Neural crest cell (in vitro differentiated cells): ENCODE results near the gene ERV3-1. TPM values are rescaled to one million over a fixed set of nuclear protein-coding genes. Genes with fewer than 3 reads are reported as not detected.
"Not testable (repeated sequence)": the region's sequence is repeated elsewhere in the genome, so short reads cannot be mapped to it uniquely, and the experiment has no call there.

Source experiments
- DNase-seq: peaks from one replicate; pipeline ENCODE4 v3.0.0; 2021; ENCODE audit warnings: low read depth, mixed read lengths, low spot score
- H3K27ac Mint-ChIP-seq: one replicate; pipeline ENCODE4 v1.8.0; 2021; ENCODE audit warnings: mild to moderate bottlenecking, mixed read lengths; ENCODE audit not compliant: unreplicated experiment
- H3K27me3 Mint-ChIP-seq: 2 replicates; pipeline ENCODE4 v1.8.0; 2021; ENCODE audit warnings: low read depth, mild to moderate bottlenecking, mixed read lengths
- H3K36me3 Mint-ChIP-seq: 2 replicates; pipeline ENCODE4 v1.8.0; 2021; ENCODE audit warnings: low read depth, mild to moderate bottlenecking, mixed read lengths
- H3K4me1 Mint-ChIP-seq: 2 replicates; pipeline ENCODE4 v1.8.0; 2021; ENCODE audit warnings: mixed read lengths
- H3K4me3 Mint-ChIP-seq: one replicate; pipeline ENCODE4 v1.8.0; 2021; ENCODE audit warnings: mild to moderate bottlenecking, mixed read lengths
- H3K9me3 Mint-ChIP-seq: 2 replicates; pipeline ENCODE4 v1.8.0; 2021; ENCODE audit warnings: mixed read lengths
- total RNA-seq: library from RNA; stranded (reverse); gene quantifications from 2 replicates; pipeline ENCODE4 v1.2.1, GENCODE V29; 2021
- TF ChIP-seq, protein P1 (sequence below): fragments of 200-600 bp; sonication (generic); conservative IDR thresholded peaks from 2 replicates; pipeline ENCODE4 v1.5.0; 2021; ENCODE audit warnings: antibody characterized with exemption, mild to moderate bottlenecking

ERV3-1 gene
- total RNA-seq, 1 donor from 2014 or later = 33.0 TPM

DNA sequence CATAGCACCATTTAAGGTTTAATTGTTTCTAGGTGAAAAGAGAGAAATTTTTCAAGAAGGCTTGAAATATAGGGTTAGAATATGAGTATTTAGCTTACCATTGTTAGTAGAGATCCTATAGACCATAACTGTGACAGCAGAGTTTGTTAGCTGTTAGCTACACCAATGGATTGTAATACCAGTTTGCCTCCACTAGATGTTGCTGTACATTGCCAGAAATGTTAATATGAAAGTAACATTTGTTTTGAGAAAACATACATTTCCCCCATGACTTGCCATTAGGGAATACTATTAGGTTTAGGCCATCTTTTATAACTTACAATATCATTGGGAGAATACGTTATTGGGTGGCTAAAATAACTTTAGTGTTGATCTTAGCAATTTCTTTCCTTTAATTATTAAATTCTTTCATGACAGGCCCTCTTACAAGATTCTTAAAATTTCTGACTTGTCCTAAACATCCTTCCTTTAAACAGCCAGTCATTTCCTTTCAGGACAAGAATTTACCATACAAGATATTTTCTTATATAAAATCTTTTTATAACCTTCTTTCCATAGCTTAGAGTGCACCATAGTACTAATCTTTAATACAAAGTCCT, 55.1 kb downstream of the ERV3-1 start:
- Mint-ChIP-seq H3K27me3 (peaks cover 49% of the 10 kb centered on the region), H3K4me1 (peaks cover 3% of the 10 kb centered on the region), H3K4me3 (no peak overlapping the region), H3K9me3 (peaks cover 2% of the 10 kb centered on the region), H3K27ac (no peak overlapping the region), H3K36me3 (no peaks in the 10 kb centered on the region)
- TF ChIP-seq, protein P1, sequence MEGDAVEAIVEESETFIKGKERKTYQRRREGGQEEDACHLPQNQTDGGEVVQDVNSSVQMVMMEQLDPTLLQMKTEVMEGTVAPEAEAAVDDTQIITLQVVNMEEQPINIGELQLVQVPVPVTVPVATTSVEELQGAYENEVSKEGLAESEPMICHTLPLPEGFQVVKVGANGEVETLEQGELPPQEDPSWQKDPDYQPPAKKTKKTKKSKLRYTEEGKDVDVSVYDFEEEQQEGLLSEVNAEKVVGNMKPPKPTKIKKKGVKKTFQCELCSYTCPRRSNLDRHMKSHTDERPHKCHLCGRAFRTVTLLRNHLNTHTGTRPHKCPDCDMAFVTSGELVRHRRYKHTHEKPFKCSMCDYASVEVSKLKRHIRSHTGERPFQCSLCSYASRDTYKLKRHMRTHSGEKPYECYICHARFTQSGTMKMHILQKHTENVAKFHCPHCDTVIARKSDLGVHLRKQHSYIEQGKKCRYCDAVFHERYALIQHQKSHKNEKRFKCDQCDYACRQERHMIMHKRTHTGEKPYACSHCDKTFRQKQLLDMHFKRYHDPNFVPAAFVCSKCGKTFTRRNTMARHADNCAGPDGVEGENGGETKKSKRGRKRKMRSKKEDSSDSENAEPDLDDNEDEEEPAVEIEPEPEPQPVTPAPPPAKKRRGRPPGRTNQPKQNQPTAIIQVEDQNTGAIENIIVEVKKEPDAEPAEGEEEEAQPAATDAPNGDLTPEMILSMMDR = peak; percentile 80
- no peak for DNase-seq

DNA sequence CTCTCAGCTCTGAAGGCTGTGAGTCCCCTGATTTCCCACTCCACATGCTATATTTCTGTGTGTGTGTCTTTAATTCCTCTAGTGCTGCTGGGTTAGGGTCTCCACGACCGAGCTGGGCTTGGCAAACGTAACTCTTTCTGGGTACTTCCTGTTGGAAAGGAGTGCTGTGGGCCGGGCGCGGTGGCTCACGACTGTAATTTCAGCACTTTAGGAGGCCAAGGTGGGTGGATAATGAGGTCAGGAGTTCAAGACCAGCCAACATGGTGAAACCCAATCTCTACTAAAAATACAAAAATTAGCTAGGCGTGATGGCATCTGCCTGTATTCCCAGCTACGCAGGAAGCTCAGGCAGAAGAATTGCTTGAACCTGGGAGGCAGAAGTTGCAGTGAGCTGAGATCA, 55.8 kb downstream of the ERV3-1 start:
- H3K27me3 Mint-ChIP-seq = peaks cover 56% of the 10 kb centered on the region
- H3K36me3 Mint-ChIP-seq, H3K27ac Mint-ChIP-seq, H3K9me3 Mint-ChIP-seq, H3K4me1 Mint-ChIP-seq, DNase-seq, H3K4me3 Mint-ChIP-seq: not testable (repeated sequence)

DNA sequence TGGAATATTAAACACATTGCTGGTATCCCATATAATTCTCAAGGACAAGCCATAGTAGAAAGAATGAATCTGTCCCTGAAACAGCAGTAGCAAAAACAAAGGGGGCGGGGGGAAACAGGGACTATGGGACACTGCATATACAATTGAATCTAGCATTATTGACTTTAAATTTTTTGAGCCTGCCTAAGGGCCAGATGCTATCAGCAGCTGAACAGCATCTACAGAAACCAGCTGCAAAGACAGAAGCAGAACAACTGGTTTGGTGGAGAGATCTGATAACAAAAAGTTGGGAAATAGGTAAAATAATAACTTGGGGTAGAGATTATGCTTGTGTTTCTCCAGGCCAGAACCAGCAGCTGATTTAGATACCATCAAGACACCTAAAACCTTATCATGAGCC, 57.7 kb downstream of the ERV3-1 start:
- H3K27ac Mint-ChIP-seq, H3K4me3 Mint-ChIP-seq, DNase-seq, H3K36me3 Mint-ChIP-seq, H3K4me1 Mint-ChIP-seq, H3K9me3 Mint-ChIP-seq: not testable (repeated sequence)
- H3K27me3 Mint-ChIP-seq = peaks cover 66% of the 10 kb centered on the region

DNA sequence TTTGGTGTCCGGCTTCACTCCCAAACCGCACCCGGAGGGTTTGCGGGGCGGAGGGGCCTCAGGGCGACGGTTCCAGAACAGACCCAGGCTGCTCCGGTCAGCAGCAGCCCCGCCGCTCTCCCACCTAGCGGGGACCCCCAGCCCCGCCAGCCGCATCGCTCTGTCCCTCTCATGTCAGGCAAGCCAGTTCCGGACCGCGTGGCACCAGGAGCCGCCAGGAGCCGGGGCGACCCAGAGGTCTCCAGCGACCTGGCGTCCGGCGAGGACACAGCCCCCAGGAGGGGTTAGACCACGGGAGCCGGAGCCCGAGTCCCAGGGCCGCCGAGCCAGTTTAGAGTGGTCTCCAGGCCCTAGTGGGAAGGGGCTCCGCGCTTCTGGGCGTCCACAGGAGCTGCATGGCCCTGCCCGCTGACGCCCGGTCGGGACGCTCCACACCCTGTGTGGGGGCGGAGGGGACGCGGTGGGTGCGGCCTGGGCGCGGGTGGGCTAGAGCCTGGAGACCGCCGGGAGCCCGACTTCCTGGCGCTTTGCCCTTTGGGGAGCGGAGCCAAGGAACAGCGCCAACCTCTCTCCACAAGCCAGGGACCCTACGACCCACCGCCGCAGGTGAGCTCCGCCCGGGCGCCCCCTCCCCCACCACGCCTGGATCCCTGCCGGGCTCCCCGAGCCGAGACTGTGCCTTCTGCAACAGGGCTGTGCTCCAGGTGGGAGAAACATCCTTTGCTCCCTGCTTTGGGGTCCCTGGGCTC, 59.1 kb downstream of the ERV3-1 start:
- TF ChIP-seq, protein P1 = no peak
- peak overlapping the region; percentile 48 for H3K4me3 Mint-ChIP-seq
- H3K4me1 Mint-ChIP-seq = peaks cover 3% of the 10 kb centered on the region
- DNase-seq = no peak
- H3K27ac Mint-ChIP-seq = no peak overlapping the region
- no peaks in the 10 kb centered on the region for H3K9me3 Mint-ChIP-seq
- H3K36me3 Mint-ChIP-seq = no peaks in the 10 kb centered on the region
- H3K27me3 Mint-ChIP-seq = peaks cover 66% of the 10 kb centered on the region

DNA sequence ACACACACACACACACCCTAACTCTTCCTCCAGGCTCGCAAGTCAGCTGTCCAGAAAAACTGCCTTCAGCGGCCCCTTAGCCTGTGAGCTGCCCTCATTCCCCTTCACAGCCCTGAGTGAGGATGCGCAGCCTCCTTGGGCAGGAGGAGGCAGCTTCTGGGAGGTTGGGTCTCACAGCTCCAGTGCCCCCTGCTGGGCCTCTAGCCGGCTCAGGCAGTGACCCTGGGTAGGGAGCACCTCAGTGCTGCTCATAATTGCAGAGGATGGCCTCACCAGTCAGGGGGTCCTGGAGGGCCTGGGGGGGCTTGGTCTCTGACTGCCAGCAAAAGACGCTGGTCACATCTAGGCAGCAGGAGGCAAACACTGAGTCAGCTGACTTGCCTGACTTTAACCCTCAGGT, 59.7 kb downstream of the ERV3-1 start:
- Mint-ChIP-seq H3K27me3 (peaks cover 66% of the 10 kb centered on the region), H3K36me3 (no peaks in the 10 kb centered on the region), H3K4me3 (no peak overlapping the region), H3K9me3 (no peaks in the 10 kb centered on the region), H3K27ac (no peak overlapping the region), H3K4me1 (peaks cover 3% of the 10 kb centered on the region)
- TF ChIP-seq, protein P1 = peak; percentile 32
- DNase-seq = peak; percentile 11

DNA sequence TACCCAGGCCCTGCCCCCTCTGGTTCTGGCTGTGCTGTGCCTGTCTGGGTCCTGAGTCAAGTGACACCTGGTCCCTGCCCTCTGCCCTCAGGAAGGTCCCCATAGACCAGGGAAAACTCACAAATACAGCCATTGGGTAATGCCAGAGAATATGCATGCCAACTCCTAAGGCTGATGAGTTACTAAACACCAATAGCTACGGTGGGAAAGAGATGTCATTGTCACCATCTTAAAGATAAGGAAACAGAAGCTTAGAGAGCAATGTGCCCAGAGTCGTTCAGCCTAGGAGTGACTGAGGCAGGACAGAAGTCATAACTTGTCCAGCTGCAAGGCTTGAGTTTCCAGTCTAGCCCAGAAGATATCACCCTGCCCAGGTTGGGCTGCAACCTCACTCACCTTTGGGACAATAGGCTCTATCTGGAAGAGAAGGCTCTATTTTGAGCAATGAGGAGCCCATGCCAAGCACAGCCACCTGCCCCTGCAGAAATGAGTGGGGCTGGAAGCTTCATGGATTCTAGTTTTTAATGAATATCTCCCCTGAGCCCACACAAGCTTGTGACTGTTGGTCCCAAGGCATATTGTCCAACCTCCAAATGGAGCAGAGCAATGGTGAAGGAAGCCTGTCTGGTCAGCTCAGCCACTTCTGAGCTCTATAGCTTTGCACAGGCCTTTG, 60.8 kb downstream of the ERV3-1 start:
- no peaks in the 10 kb centered on the region for H3K9me3 Mint-ChIP-seq
- peaks cover 58% of the 10 kb centered on the region for H3K27me3 Mint-ChIP-seq
- no peak overlapping the region for H3K4me3 Mint-ChIP-seq

DNA sequence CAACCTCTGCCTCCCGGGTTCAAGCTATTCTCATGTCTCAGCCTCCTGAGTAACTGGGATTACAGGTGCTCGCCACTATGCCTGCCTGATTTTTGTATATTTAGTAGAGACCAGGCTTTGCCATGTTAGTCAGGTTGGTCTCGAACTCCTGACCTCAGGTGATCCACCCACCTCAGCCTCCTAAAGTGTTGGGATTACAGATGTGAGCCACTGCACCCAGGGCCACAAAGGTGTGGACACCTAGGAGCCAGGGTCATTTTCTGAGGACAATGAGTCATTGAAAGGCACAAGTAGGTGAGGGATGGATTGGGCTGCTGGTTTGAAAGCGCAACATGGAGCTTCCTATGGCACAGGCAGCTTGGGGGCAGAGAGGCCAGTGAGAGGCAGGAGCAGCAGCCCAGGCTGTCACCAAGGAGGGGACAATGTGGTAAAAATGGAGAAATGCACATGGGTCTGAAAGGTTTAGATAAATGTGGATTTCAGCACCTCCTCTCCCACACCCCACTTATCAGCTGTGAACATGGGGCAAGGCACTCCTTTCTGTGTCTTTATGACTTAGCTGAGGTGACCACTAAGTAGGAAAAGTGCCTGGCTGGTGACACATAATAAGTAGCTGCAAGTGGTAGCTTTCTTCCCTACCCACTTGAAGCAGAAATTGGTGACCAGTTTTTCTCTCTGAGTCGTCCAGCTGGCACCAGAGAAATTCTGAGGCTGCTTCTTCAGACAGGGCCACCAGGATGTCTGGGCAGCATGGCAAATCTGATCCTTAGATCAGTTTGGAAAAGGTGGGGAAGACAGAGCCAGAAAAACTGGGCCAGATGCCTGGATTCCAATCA, 61.6 kb downstream of the ERV3-1 start:
- not testable (repeated sequence) for H3K27ac Mint-ChIP-seq, H3K4me3 Mint-ChIP-seq, H3K36me3 Mint-ChIP-seq, H3K9me3 Mint-ChIP-seq, H3K4me1 Mint-ChIP-seq, DNase-seq
- peaks cover 51% of the 10 kb centered on the region for H3K27me3 Mint-ChIP-seq

More for the DNA sequence above, 60.8 kb downstream of the ERV3-1 start:
- H3K27ac Mint-ChIP-seq = no peak overlapping the region
- TF ChIP-seq, protein P1 = no peak
- DNase-seq = no peak
- no peaks in the 10 kb centered on the region for H3K36me3 Mint-ChIP-seq
- H3K4me1 Mint-ChIP-seq = peaks cover 3% of the 10 kb centered on the region
